SK-N-MC (cell line): ENCODE data around the gene BTBD19.
"Not testable (repeated sequence)": the region's sequence is repeated elsewhere in the genome, so short reads cannot be mapped to it uniquely, and the experiment has no call there.

Experiments
- DNase-seq: peaks from one replicate; pipeline ENCODE4 v3.0.0-alpha.2; 2011; ENCODE audit warnings: low read depth, low spot score
- H3K27ac ChIP-seq: fragments of 200-600 bp; sonication (generic); 2 replicates; pipeline ENCODE4 v1.5.1; 2016; ENCODE audit warnings: mixed run types
- H3K36me3 ChIP-seq: fragments of 200-600 bp; sonication (generic); 2 replicates; pipeline ENCODE4 v1.6.1; 2017; ENCODE audit warnings: antibody characterized with exemption, low read length, mixed read lengths; ENCODE audit not compliant: insufficient read depth
- H3K4me3 ChIP-seq: fragments of 200-600 bp; sonication (generic); 2 replicates; pipeline ENCODE4 v1.5.1; 2016
- H3K9ac ChIP-seq: fragments of 200-600 bp; sonication (generic); 2 replicates; pipeline ENCODE4 v1.8.0; 2017; ENCODE audit warnings: mixed run types, mixed read lengths; ENCODE audit not compliant: insufficient read length
- H3K9me3 ChIP-seq: fragments of 200-600 bp; sonication (generic); 2 replicates; pipeline ENCODE4 v1.6.1; 2017; ENCODE audit warnings: low read depth, mild to moderate bottlenecking, antibody characterized with exemption, low read length, moderate library complexity, mixed read lengths
- EZH2 ChIP-seq: fragments of 200-600 bp; sonication (generic); IDR thresholded peaks from one replicate; pipeline ENCODE4 v1.6.1; 2017; ENCODE audit warnings: antibody characterized with exemption
- FOXP2 ChIP-seq: optimal IDR thresholded peaks from 2 replicates; pipeline ENCODE3; 2011; ENCODE audit warnings: mild to moderate bottlenecking, moderate library complexity; ENCODE audit not compliant: insufficient read depth; ENCODE audit errors: extremely low read length, control extremely low read depth
- POLR2AphosphoS5 ChIP-seq: IDR thresholded peaks from 2 replicates; pipeline ENCODE4 v1.6.1; 2012; ENCODE audit warnings: mild to moderate bottlenecking, low read depth, low read length, borderline replicate concordance

Gene BTBD19

GRCh38 chr1:44817307-44817706 is 9.0 kb downstream of the BTBD19 start:
- H3K9ac ChIP-seq: no peak overlapping the region
- no peaks in the 10 kb centered on the region for H3K9me3 ChIP-seq
- TF ChIP-seq POLR2AphosphoS5 (no peak), EZH2 (no peak), FOXP2 (no peak)
- no peak overlapping the region for H3K4me3 ChIP-seq
- H3K36me3 ChIP-seq: no peaks in the 10 kb centered on the region
- H3K27ac ChIP-seq: no peak overlapping the region
- no peak for DNase-seq

DNA sequence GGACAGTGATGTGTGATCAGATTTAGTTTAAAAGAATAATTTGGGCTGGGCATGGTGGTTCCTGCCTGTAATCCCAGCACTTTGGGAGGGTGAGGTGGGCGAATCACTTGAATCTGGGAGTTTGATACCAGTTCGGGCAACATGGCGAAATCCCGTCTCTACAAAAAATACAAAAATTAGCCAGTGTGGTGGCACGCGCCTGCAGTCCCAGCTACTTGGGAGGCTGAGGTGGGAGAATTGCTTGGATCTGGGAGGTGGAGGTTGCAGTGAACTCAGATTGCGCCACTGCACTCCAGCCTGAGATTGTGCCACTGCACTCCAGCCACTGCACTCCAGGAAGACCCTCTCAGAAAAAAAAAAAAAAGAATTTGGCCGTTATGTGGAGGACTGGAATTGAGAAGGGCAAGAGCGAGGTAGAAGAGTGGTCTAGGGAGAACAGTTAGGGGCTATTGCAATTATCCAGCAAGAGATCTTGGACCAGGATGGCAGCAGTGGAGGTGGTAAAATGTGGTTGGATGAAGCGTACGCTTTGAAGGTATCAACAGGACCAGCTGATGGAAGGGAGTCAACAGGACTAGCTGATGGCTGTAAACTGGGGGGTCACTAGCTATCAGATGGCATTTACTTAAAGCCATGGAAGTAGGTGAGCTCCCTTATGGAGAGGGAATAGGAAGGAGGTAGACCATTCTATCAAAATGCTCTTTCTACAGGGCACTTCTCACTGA is 9.6 kb downstream of the BTBD19 start:
- no peaks in the 10 kb centered on the region for H3K36me3 ChIP-seq
- no peak overlapping the region for H3K27ac ChIP-seq
- no peaks in the 10 kb centered on the region for H3K9me3 ChIP-seq
- TF ChIP-seq FOXP2: no peak
- no peak for TF ChIP-seq POLR2AphosphoS5
- no peak for TF ChIP-seq EZH2
- DNase-seq: no peak
- no peak overlapping the region for H3K9ac ChIP-seq
- H3K4me3 ChIP-seq: no peak overlapping the region

DNA sequence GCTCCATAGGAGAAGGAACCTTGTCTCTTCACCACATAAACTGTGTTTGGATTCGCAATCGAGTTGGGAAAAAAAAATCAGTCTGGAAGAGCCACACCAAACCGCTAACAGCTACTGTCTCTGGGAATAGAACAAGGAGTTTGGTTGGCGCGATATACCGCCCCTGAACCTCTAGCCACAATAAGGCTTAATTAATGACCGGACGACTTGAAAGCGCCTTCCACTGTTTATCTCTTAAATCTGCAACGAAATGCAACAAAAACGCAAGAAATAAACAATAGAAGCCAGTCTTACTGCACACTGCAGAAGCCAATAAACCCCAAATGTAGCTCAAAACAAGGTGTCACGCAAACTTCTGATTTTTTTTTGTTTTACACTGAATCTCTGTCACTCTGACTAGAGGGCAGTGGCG is 10.9 kb downstream of the BTBD19 start:
- Histone ChIP-seq H3K9me3 (no peaks in the 10 kb centered on the region), H3K9ac (peak overlapping the region; percentile 65), H3K36me3 (no peaks in the 10 kb centered on the region), H3K27ac (peak overlapping the region; percentile 88), H3K4me3 (peak overlapping the region; percentile 72)
- TF ChIP-seq EZH2 (no peak), FOXP2 (no peak), POLR2AphosphoS5 (no peak)
- DNase-seq: no peak

DNA sequence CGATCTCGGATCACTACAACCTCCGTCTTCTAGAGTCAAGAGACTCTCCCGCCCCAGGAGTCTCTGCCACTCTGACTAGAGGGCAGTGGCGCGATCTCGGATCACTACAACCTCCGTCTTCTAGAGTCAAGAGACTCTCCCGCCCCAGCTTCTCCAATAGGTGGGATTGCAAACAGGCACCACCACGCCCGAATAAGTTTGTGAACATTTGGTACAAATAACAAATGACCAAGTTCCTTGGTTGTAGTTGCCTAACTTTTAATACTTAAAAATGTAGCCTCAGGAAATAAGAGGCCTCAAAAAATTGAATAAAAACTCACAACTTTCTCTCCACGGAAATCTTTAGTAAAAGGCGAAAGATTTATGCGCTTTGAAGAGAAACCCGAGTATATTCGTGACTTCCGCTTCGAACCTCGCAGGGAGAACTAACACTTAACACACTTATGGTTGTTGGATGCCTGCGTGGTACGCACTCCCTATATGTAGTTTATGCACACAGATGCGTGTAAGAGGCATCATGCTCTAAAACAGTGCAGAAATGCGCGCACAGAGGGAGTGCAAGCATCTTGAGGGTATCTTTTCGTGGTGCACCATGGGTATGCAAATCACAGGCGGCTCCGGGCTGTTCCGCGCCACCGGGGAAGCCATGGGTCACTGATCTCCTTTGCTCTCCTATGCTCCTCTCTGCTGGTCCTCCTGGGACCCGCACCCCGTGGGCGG is 11.4 kb downstream of the BTBD19 start:
- Histone ChIP-seq H3K27ac (peak overlapping the region; percentile 88), H3K4me3 (peak overlapping the region; percentile 72), H3K36me3 (no peaks in the 10 kb centered on the region), H3K9ac (peak overlapping the region; percentile 65), H3K9me3 (no peaks in the 10 kb centered on the region)
- DNase-seq: peak; percentile 90
- TF ChIP-seq EZH2 (no peak), POLR2AphosphoS5 (peak; percentile 100), FOXP2 (no peak)

- no peak for DNase-seq
- H3K27ac ChIP-seq: peak overlapping the region; percentile 88; the same call in 1 of the 2 replicates
- TF ChIP-seq EZH2: no peak
- TF ChIP-seq FOXP2: no peak
- TF ChIP-seq POLR2AphosphoS5: no peak
- peak overlapping the region; percentile 72 for H3K4me3 ChIP-seq
- H3K9ac ChIP-seq: peak overlapping the region; percentile 64
- no peaks in the 10 kb centered on the region for H3K9me3 ChIP-seq
- H3K36me3 ChIP-seq: no peaks in the 10 kb centered on the region
These were observed 12.3 kb downstream of the BTBD19 start for GRCh38 chr1:44820328-44821239.

- Histone ChIP-seq H3K36me3 (no peaks in the 10 kb centered on the region), H3K9me3 (no peaks in the 10 kb centered on the region), H3K27ac (no peak overlapping the region), H3K9ac (no peak overlapping the region), H3K4me3 (no peak overlapping the region)
- no peak for DNase-seq
- no peak for TF ChIP-seq POLR2AphosphoS5
- TF ChIP-seq EZH2: no peak
These were observed 13.0 kb downstream of the BTBD19 start for GRCh38 chr1:44821240-44821715.

DNA sequence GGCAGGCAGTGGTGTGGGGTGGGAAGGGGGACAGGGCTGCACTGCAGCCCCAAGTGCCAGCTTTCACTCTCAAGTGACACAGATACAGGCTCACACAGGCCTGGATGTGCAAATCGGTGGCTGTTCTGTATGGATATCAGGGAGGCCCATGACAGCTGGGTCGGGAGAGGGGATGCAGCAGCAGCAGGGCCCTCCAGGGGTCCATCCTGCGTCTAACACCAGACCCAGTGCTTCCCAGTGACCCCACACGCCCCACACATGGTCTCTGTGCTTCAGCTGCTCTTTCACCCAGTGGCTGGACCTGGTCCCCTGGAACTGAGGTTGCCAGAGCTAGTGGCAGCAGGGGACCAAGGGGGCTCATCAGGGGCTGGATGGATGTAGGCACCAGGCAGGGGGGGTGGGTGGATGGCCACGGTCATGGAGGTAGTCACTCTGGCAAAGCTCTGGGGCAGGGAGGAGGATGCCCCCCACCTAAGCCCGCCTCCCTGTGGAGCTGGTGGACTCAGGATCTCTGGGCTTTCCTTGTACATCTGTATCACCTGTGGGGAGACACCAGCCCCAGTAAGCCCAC is 13.9 kb downstream of the BTBD19 start:
- H3K27ac ChIP-seq: no peak overlapping the region
- no peak overlapping the region for H3K4me3 ChIP-seq
- no peak overlapping the region for H3K9ac ChIP-seq
- no peak for TF ChIP-seq FOXP2
- TF ChIP-seq EZH2: no peak
- no peak for TF ChIP-seq POLR2AphosphoS5
- DNase-seq: no peak
- H3K9me3 ChIP-seq: no peaks in the 10 kb centered on the region
- no peaks in the 10 kb centered on the region for H3K36me3 ChIP-seq

DNA sequence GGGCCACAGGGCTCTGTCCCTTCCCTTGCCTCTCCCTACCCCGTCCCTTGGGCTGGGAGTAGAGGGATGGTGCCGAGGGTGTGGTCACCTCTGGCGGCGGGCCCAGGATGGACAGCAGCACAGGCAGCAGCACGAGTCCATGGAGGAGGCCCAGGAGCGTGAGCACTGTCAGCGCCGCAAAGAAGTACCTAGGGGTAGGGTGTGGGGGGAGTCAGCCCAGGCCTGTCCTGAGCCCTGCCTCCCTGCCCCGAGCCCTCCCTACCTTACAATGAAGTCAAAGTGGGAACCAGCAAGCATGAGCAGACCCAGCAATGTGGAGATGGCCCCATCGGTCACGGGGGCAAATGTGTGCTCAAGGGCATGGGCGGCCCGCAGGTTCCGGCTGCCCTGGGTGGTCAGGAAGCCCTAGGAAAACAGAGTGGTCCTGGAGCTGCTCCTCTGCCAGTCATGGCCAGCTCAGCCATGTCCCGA is 14.7 kb downstream of the BTBD19 start:
- TF ChIP-seq EZH2 (no peak), FOXP2 (no peak), POLR2AphosphoS5 (no peak)

GRCh38 chr1:44824392-44824791 is 16.1 kb downstream of the BTBD19 start:
- H3K4me3 ChIP-seq, H3K27ac ChIP-seq, H3K36me3 ChIP-seq, H3K9ac ChIP-seq, H3K9me3 ChIP-seq, DNase-seq: not testable (repeated sequence)

More for the DNA sequence above, 14.7 kb downstream of the BTBD19 start:
- no peak overlapping the region for H3K4me3 ChIP-seq
- no peak overlapping the region for H3K27ac ChIP-seq
- no peaks in the 10 kb centered on the region for H3K9me3 ChIP-seq
- H3K36me3 ChIP-seq: no peaks in the 10 kb centered on the region
- H3K9ac ChIP-seq: no peak overlapping the region
- DNase-seq: no peak
